ENCODE data around the gene TUBB. TPM values are rescaled to one million over a fixed set of nuclear protein-coding genes. Genes with fewer than 3 reads are reported as not detected.

The TUBB gene
- total and polyA plus RNA-seq, 2 of the 8 experiments (the other 6 are each of a cell fraction or from before 2014, with no cell fraction given), result 1,880 to 3,022 TPM

GRCh38 chr6:30752157-30752927 lies 32.2 kb downstream of the TUBB start (continued):
- no peak for TF ChIP-seq POLR2AphosphoS5 (IDR thresholded peaks at IDR 0.05; ENCODE audit: low read depth, low read length)
- TF ChIP-seq EGR1 (IDR thresholded peaks at IDR 0.05; ENCODE audit: borderline replicate concordance, low read depth, low read length), result no peak
- TF ChIP-seq E2F6 (IDR thresholded peaks at IDR 0.05), result no peak
- TF ChIP-seq TCF12 (IDR thresholded peaks at IDR 0.05; ENCODE audit: low read depth, low read length), result no peak
- TF ChIP-seq BACH1 (IDR thresholded peaks at IDR 0.05; ENCODE audit: low read length), result no peak
- no peak for TF ChIP-seq RXRA (IDR thresholded peaks at IDR 0.05; ENCODE audit: insufficient read depth, low read depth, low read length)
